WTC11 (cell line): ENCODE measurements around the gene CAPRIN1. TPM values are rescaled to one million over a fixed set of nuclear protein-coding genes. Genes with fewer than 3 reads are reported as not detected.

ENCODE experiments used
- ATAC-seq: fragments of 200-7000 bp; cut with Tn5 transposase; 2 replicates; pipeline ENCODE4 v1.10.0; 2021; ENCODE audit warnings: mild to moderate bottlenecking, moderate library complexity
- CTCF ChIA-PET: fragments of 300-600 bp; sonication (Branson Sonifier 250); formaldehyde crosslinking; loops from one replicate; lab custom pipeline; 2021; ENCODE audit warnings: antibody characterized with exemption; lab: Charles Lee
- POLR2A ChIA-PET: fragments of 350-600 bp; sonication (Branson Sonifier 250); formaldehyde crosslinking; loops from one replicate; lab custom pipeline; 2021; ENCODE audit warnings: antibody characterized with exemption; lab: Charles Lee
- DNase-seq: peaks from one replicate; pipeline ENCODE4 v3.0.0; 2021; ENCODE audit warnings: low spot score
- H3K27ac Mint-ChIP-seq: 2 replicates; pipeline ENCODE4 v1.8.0; 2021; ENCODE audit warnings: mixed read lengths
- H3K27me3 Mint-ChIP-seq: 2 replicates; pipeline ENCODE4 v1.8.0; 2021; ENCODE audit warnings: low read depth, mild to moderate bottlenecking, moderate library complexity, mixed read lengths
- H3K36me3 Mint-ChIP-seq: 2 replicates; pipeline ENCODE4 v1.8.0; 2021; ENCODE audit warnings: mixed read lengths
- H3K4me1 Mint-ChIP-seq: 2 replicates; pipeline ENCODE4 v1.8.0; 2022; ENCODE audit warnings: mixed read lengths
- H3K4me3 Mint-ChIP-seq: 2 replicates; pipeline ENCODE4 v1.8.0; 2021; ENCODE audit warnings: mild to moderate bottlenecking, moderate library complexity, mixed read lengths
- H3K9me3 Mint-ChIP-seq: 2 replicates; pipeline ENCODE4 v1.8.0; 2021; ENCODE audit warnings: mixed read lengths
- CREM ChIP-seq: sonication (generic); formaldehyde crosslinking; IDR thresholded peaks from 2 replicates; pipeline ENCODE4 v1.8.1; 2022; ENCODE audit warnings: mild to moderate bottlenecking, missing genetic modification reagents, moderate library complexity
- ETV6 ChIP-seq: sonication (generic); formaldehyde crosslinking; IDR thresholded peaks from 2 replicates; pipeline ENCODE4 v1.8.1; 2022; ENCODE audit warnings: mild to moderate bottlenecking, missing genetic modification reagents
- GABPB1 ChIP-seq: sonication (generic); formaldehyde crosslinking; IDR thresholded peaks from 2 replicates; pipeline ENCODE4 v1.8.1; 2023; ENCODE audit warnings: mild to moderate bottlenecking, missing genetic modification reagents
- GTF2I ChIP-seq: fragments of 250-450 bp; sonication (Bioruptor Pico); conservative IDR thresholded peaks from 2 replicates; pipeline ENCODE4 v1.4.0; 2021; ENCODE audit warnings: mild to moderate bottlenecking
- HMGXB4 ChIP-seq: sonication (generic); formaldehyde crosslinking; IDR thresholded peaks from 2 replicates; pipeline ENCODE4 v1.8.1; 2023; ENCODE audit warnings: mild to moderate bottlenecking, moderate library complexity, missing genetic modification reagents
- JUN ChIP-seq: sonication (generic); formaldehyde crosslinking; IDR thresholded peaks from 2 replicates; pipeline ENCODE4 v1.8.0; 2023; ENCODE audit warnings: mild to moderate bottlenecking, missing genetic modification reagents
- KAT7 ChIP-seq: sonication (generic); formaldehyde crosslinking; IDR thresholded peaks from 2 replicates; pipeline ENCODE4 v1.8.1; 2023; ENCODE audit warnings: missing genetic modification reagents, mild to moderate bottlenecking, borderline replicate concordance
- NFE2L1 ChIP-seq: sonication (generic); formaldehyde crosslinking; IDR thresholded peaks from 2 replicates; pipeline ENCODE4 v1.8.1; 2023; ENCODE audit warnings: missing genetic modification reagents
- RELA ChIP-seq: sonication (generic); formaldehyde crosslinking; IDR thresholded peaks from 2 replicates; pipeline ENCODE4 v1.8.1; 2022; ENCODE audit warnings: missing genetic modification reagents, mild to moderate bottlenecking, borderline replicate concordance
- SOX15 ChIP-seq: fragments of 250-450 bp; sonication (Bioruptor Pico); IDR thresholded peaks from 2 replicates; pipeline ENCODE4 v1.9.0; 2021; ENCODE audit warnings: mild to moderate bottlenecking
- TCF7 ChIP-seq: sonication (generic); formaldehyde crosslinking; IDR thresholded peaks from 2 replicates; pipeline ENCODE4 v1.8.0; 2022; ENCODE audit warnings: mild to moderate bottlenecking, low read depth, missing genetic modification reagents, moderate library complexity
- TEAD1 ChIP-seq: sonication (generic); formaldehyde crosslinking; IDR thresholded peaks from 2 replicates; pipeline ENCODE4 v1.8.0; 2022; ENCODE audit warnings: mild to moderate bottlenecking, missing genetic modification reagents
- USF2 ChIP-seq: sonication (generic); formaldehyde crosslinking; IDR thresholded peaks from 2 replicates; pipeline ENCODE4 v1.8.1; 2023; ENCODE audit warnings: mild to moderate bottlenecking, missing genetic modification reagents, moderate library complexity
- ZBTB21 ChIP-seq: sonication (generic); formaldehyde crosslinking; IDR thresholded peaks from 2 replicates; pipeline ENCODE4 v1.8.1; 2023; ENCODE audit warnings: mild to moderate bottlenecking, missing genetic modification reagents, borderline replicate concordance
- ZBTB43 ChIP-seq: sonication (generic); formaldehyde crosslinking; IDR thresholded peaks from 2 replicates; pipeline ENCODE4 v1.8.1; 2023; ENCODE audit warnings: mild to moderate bottlenecking, missing genetic modification reagents
- ZNF121 ChIP-seq: sonication (generic); formaldehyde crosslinking; IDR thresholded peaks from 2 replicates; pipeline ENCODE4 v1.8.0; 2023; ENCODE audit warnings: missing genetic modification reagents
- ZNF263 ChIP-seq: sonication (generic); formaldehyde crosslinking; IDR thresholded peaks from 2 replicates; pipeline ENCODE4 v1.8.1; 2022; ENCODE audit warnings: low read depth, mild to moderate bottlenecking, moderate library complexity, missing genetic modification reagents
- ZNF317 ChIP-seq: sonication (generic); formaldehyde crosslinking; IDR thresholded peaks from 2 replicates; pipeline ENCODE4 v1.8.1; 2023; ENCODE audit warnings: low read depth, mild to moderate bottlenecking, moderate library complexity, missing genetic modification reagents, borderline replicate concordance
- ZNF416 ChIP-seq: fragments of 250-450 bp; sonication (Bioruptor Pico); IDR thresholded peaks from 2 replicates; pipeline ENCODE4 v1.9.0; 2021; ENCODE audit warnings: mild to moderate bottlenecking, inconsistent platforms
- ZNF425 ChIP-seq: fragments of 250-450 bp; sonication (Bioruptor Pico); conservative IDR thresholded peaks from 2 replicates; pipeline ENCODE4 v1.9.0; 2021; ENCODE audit warnings: mild to moderate bottlenecking
- ZNF671 ChIP-seq: fragments of 250-450 bp; sonication (Bioruptor Pico); IDR thresholded peaks from 2 replicates; pipeline ENCODE4 v1.8.0; 2021; ENCODE audit warnings: mild to moderate bottlenecking
- total RNA-seq: library from RNA; stranded (reverse); gene quantifications from 3 replicates; pipeline ENCODE4 v1.2.3, GENCODE V29; 2021

The CAPRIN1 gene
- total RNA-seq, 1 experiment from 2014 or later, result 288 TPM

- TF ChIP-seq USF2 (CRISPR knock-in tag), result no peak
- TF ChIP-seq ZNF416 (CRISPR knock-in tag), result no peak
- TF ChIP-seq NFE2L1, result no peak
- TF ChIP-seq HMGXB4 (CRISPR knock-in tag), result no peak
- TF ChIP-seq KAT7 (CRISPR knock-in tag), result no peak
- TF ChIP-seq ZNF263 (CRISPR knock-in tag), result no peak
These were observed 5.1 kb downstream of the CAPRIN1 start (continued) for GRCh38 chr11:34056672-34057071.

GRCh38 chr11:34063061-34063795 is 11.7 kb downstream of the CAPRIN1 start:
- DNase-seq (no peak), ATAC-seq (no peak)
- peak overlapping the region; percentile 89 for H3K27ac Mint-ChIP-seq
- peaks cover 37% of the 10 kb centered on the region for H3K4me1 Mint-ChIP-seq
- ChIA-PET CTCF (interaction anchor here (1.1 kb wide), 1 partner anchor 75 kb away, joined by 3 read pairs; no protein-coding TSS in a partner anchor), POLR2A (no interaction called here)
- H3K9me3 Mint-ChIP-seq, result no peaks in the 10 kb centered on the region
- H3K4me3 Mint-ChIP-seq, result no peak overlapping the region
- no peak for TF ChIP-seq TCF7 (CRISPR knock-in tag)
- TF ChIP-seq HMGXB4 (CRISPR knock-in tag), result no peak
- no peak for TF ChIP-seq TEAD1
- no peak for TF ChIP-seq ZNF671 (CRISPR knock-in tag)
- TF ChIP-seq ZNF425, result no peak
- TF ChIP-seq GTF2I (CRISPR knock-in tag), result no peak
- no peak for TF ChIP-seq ZNF121
- TF ChIP-seq ZBTB43 (CRISPR knock-in tag), result no peak
- TF ChIP-seq CREM (CRISPR knock-in tag), result no peak
- TF ChIP-seq GABPB1 (CRISPR knock-in tag), result no peak
- no peak for TF ChIP-seq RELA (CRISPR knock-in tag)
- TF ChIP-seq ZNF317 (CRISPR knock-in tag), result no peak
- TF ChIP-seq SOX15 (CRISPR knock-in tag), result no peak
- no peak for TF ChIP-seq JUN (CRISPR knock-in tag)
- no peak for TF ChIP-seq ETV6 (CRISPR knock-in tag)
- no peak for TF ChIP-seq ZBTB21
- peaks cover 38% of the 10 kb centered on the region for H3K36me3 Mint-ChIP-seq
- H3K27me3 Mint-ChIP-seq, result no peaks in the 10 kb centered on the region
